Measurements from ENCODE around the gene SOX15. TPM values are rescaled to one million over a fixed set of nuclear protein-coding genes. Genes with fewer than 3 reads are reported as not detected.

The SOX15 gene
- total and polyA plus RNA-seq, 2 of the 13 experiments (the other 11 are each of a cell fraction or from before 2014, with no cell fraction given), result 0.07 to 0.18 TPM

GRCh38 chr17:7548585-7549400 lies 41.1 kb downstream of the SOX15 start, which contains the start of gene TNFSF12 (continued):
- TF ChIP-seq CSRNP1 (CRISPR knock-in tag; IDR thresholded peaks at IDR 0.05) (0 out of 2 replicates have a peak, but pooled peaks have one; percentile 30), ZSCAN21 (CRISPR knock-in tag; IDR thresholded peaks at IDR 0.05; ENCODE audit: borderline replicate concordance) (no peak), SAP130 (CRISPR knock-in tag; IDR thresholded peaks at IDR 0.05; ENCODE audit: low read depth) (peak; percentile 51), HNRNPUL1 (IDR thresholded peaks at IDR 0.05; ENCODE audit: low read depth, low read length) (no peak), TBX2 (CRISPR knock-in tag; IDR thresholded peaks at IDR 0.05; ENCODE audit: borderline replicate concordance) (peak; percentile 35; the same call in 1 of the 2 replicates), ZNF557 (CRISPR knock-in tag; IDR thresholded peaks at IDR 0.05) (no peak), DR1 (CRISPR knock-in tag; IDR thresholded peaks at IDR 0.05) (no peak), NONO (IDR thresholded peaks at IDR 0.05) (no peak), NONO (CRISPR knock-in tag; conservative IDR thresholded peaks at IDR 0.05) (no peak; the same call in 1 of the 2 replicates), ZNF747 (CRISPR knock-in tag; IDR thresholded peaks at IDR 0.05; ENCODE audit: borderline replicate concordance) (0 out of 2 replicates have a peak, but pooled peaks have one; percentile 46), TEAD2 (CRISPR knock-in tag; IDR thresholded peaks at IDR 0.05) (no peak), MXD4 (CRISPR knock-in tag; IDR thresholded peaks at IDR 0.05) (0 out of 2 replicates have a peak, but pooled peaks have one; percentile 28), ZNF687 (CRISPR knock-in tag; IDR thresholded peaks at IDR 0.05) (peak; percentile 68), ZSCAN22 (CRISPR knock-in tag; IDR thresholded peaks at IDR 0.05) (no peak), GABPB1 (CRISPR knock-in tag; IDR thresholded peaks at IDR 0.05) (peak; percentile 62; the same call in 1 of the 2 replicates), ZNF704 (CRISPR knock-in tag; IDR thresholded peaks at IDR 0.05; ENCODE audit: borderline replicate concordance) (no peak), ZNF432 (CRISPR knock-in tag; IDR thresholded peaks at IDR 0.05; ENCODE audit: borderline replicate concordance) (no peak), ZMYM4 (CRISPR knock-in tag; IDR thresholded peaks at IDR 0.05) (no peak), ZBTB25 (CRISPR knock-in tag; IDR thresholded peaks at IDR 0.05) (peak; percentile 23; the same call in 1 of the 2 replicates), ZBTB7B (CRISPR knock-in tag; IDR thresholded peaks at IDR 0.05) (peak; percentile 70; the same call in 1 of the 2 replicates), ZNF546 (CRISPR knock-in tag; conservative IDR thresholded peaks at IDR 0.05) (no peak), ZBTB42 (CRISPR knock-in tag; IDR thresholded peaks at IDR 0.05) (no peak)

Data from HepG2 (cell line).